ENCODE measurements around the gene PPP1R26.

PPP1R26 gene

GRCh38 chr9:135488013-135488330 is 8.4 kb downstream of the PPP1R26 start:
- no peak for DNase-seq (ENCODE audit: low read depth in 3 of 3)

GRCh38 chr9:135488527-135488926 is 8.9 kb downstream of the PPP1R26 start:
- no peak for DNase-seq (ENCODE audit: low read depth in 3 of 3)

GRCh38 chr9:135489188-135489906 is 9.8 kb downstream of the PPP1R26 start:
- DNase-seq (ENCODE audit: low read depth in 3 of 3) = no peak

DNA sequence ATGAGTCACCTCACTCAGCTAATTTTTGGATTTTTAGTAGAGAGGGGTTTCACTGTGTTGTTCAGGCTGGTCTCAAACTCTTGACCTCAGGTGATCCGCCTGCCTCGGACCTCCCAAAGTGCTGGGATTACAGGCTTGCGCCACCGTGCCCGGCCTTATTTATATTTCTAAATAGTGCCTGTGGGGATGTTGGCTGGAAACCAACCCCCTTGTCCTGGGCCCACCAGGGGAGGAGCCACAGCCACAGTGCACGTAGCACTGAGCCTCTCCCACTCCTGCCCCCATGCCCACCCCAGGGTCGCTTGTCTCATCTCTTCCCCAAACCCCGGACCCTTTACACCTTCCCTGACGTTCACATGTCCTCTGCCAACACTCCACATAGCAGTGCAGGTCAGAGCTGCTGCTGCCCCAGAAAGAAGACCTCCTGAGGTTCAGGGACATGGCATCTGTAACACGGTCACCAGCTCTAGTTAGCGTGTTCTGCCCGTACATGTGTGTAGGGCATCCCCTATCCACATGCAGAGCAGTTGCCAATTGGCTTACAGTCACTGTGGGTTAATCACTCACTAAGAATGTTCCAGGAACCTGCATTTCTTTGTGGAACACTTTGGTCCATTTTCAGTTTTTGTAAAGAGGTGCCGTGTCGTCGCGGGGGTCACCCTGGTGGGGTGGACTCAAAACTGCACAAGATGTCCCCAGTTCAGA is 10.7 kb downstream of the PPP1R26 start:
- no peak for DNase-seq (ENCODE audit: low read depth in 3 of 3)

- no peak for DNase-seq (ENCODE audit: low read depth in 3 of 3)
Observed at GRCh38 chr9:135490980-135491464, 11.4 kb downstream of the PPP1R26 start.

DNA sequence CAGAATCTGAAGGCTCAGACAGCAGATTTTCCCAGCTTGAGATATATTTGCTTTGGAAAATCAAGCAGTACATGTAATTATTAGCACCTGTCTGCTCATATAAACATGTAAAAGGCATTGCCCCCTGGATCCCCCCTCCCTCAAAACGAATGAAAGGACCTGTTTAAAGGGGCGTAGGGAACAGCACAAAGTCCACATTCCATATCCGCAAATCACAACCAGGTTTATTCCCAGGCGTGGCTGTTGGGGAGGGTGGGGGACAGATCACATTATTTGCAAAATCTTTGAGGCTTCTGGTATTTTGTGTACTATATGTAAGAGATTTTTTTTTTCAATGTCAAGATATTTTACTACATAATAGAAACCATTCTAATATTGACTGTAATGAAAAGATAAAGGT is 12.2 kb downstream of the PPP1R26 start:
- DNase-seq (ENCODE audit: low read depth in 3 of 3) = no peak

- DNase-seq (ENCODE audit: low read depth in 3 of 3) = no peak
Observed at GRCh38 chr9:135492886-135493669, 13.5 kb downstream of the PPP1R26 start.

DNA sequence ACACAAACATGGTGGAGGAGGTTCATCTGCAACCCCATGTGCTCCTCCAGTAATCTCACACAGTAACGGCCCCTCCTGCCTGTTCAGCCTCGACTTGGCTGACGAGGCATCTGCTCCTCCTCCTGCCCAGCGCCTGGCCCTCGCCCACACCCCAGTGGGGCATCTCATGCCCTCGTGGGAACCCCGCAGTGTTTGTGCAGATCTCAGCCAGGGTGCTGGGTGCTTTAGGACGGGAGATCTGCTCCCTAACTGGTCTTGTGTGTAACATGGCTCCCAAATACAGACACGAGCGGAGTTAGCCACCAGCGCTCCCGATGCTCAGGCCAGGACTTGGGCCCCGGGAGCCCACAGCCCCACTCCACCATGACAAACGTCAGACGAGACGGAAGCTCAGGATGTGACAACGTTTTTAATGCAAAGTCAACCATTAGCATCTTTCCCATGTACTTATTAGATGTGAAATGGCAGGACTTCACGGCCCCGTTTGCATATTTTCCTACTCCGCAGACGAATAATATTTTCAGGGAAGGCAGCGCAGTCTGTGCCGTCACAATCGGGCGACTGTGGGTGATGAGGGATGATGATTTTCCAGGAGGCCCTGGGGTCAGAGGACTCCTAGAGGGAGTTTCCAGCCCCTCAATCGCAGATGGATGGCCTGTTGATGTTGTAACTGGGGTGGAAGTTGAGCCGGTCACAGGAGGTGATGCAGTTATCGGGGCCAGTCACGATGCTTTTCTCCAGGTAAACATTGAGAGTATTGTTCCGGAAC is 15.4 kb downstream of the PPP1R26 start:
- DNase-seq (ENCODE audit: low read depth in 3 of 3) = no peak

- DNase-seq (ENCODE audit: low read depth in 3 of 3) = no peak
Observed at GRCh38 chr9:135498381-135499126, 19.0 kb downstream of the PPP1R26 start.

- peak; percentile 66 to 89 (median 81) for DNase-seq (ENCODE audit: low read depth in 3 of 3)
Observed at GRCh38 chr9:135499326-135500070, 19.9 kb downstream of the PPP1R26 start.

DNA sequence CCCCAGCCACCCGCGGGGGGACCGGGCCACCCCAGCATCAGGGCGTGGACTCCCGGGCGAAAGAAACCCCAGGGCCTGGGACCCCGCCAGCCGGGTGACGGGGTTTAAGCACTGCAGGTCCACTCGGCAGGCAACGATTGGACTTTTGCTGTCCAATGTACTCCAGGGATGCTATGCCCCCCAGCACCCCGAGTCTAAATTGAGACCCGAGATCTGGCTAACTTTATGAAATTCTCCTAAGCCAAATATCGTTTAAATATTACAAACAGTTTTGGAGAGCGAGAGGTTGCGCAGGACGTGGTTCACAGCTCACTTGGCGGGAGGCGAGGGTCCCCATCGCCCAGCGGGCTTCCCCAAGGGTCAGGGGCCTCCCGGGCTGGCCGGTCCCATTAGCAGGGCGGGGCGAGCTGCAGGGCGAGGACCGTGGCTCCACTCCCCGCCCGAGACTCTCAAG is 20.5 kb downstream of the PPP1R26 start:
- no peak for DNase-seq (ENCODE audit: low read depth in 3 of 3)

DNA sequence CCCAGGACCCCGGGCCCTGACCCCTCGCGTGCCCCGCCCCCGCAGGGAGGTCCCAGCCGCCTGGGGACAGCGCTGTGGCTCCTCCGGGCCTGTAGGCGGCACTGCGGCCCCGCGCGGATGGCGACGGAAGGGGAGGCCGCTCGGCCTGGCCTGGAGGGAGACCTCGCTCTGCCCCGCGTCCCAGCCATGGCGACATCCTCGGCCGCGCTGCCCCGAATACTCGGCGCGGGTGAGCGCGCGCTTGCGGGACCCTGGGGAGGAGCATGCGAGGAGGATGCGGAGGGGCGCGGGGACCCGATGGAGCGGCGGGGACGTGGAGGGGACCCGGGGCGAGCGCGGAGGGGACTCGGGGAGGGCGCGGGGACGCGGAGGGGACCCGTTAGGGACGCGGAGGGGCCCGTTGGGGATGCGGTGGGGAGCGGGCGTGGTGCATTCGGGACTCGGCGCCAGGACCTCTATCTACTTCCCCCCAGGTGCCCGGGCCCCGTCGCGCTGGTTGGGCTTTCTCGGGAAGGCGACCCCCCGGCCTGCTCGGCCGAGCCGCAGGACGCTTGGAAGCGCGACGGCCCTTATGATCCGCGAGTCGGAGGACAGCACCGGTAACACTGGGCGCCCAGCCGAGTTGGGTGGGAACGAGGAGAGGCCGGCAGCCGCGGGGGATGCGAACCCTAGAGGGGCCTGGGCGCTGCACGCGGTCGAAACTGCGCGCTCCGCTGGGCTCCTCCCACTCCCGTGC is 21.1 kb downstream of the PPP1R26 start, which contains the start of gene MRPS2:
TSS of gene MRPS2 (plus strand) at position 158 of the 736 bp plus-strand sequence. CDS start at position 187, 29 bp downstream.
- peak; percentile 71 to 80 (median 75) for DNase-seq (ENCODE audit: low read depth in 3 of 3)

DNA sequence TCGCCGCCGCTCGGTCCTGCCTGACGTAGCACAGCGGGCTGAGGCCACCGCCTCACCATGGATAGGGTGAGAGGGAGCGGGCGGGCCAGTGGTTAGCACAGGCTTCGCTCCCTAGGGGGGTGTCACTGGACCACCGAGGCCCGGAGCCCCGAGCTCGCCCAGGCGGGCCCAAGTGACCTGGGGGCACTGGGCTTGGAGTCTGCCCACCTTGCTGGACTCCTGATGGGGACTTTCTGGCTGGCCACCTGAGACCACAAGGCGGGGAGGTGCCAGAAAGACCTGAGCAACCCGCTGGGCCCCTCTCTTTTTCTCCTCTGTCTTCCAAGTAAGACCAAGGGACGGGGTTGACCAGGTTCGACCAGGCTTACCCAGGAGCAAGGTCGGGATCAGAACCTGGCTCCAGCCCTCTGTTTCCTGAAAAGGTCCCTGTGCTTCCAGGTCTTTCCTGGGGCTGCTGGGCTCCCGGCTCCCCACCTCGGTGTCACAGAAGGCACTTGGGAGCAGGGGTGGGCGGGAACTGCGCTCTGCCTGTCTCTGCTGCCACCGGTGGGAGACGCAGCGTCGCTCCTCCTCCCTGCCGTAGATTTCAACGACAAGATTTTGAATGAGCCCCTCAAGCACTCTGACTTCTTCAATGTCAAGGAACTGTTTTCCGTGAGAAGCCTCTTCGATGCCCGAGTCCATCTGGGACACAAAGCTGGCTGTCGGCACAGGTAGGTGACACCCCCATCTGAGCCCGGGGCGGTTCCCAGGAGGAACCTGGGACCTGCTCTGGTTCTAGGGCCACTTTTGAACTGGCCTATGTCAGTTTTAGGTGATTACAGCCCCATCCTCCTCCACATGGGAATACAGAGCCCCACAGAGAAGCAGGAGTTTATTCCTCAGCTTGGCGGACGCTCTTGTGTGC is 21.9 kb downstream of the PPP1R26 start:
- DNase-seq (ENCODE audit: low read depth in 3 of 3) = peak in 1 of 3 donors; percentile 45

DNA sequence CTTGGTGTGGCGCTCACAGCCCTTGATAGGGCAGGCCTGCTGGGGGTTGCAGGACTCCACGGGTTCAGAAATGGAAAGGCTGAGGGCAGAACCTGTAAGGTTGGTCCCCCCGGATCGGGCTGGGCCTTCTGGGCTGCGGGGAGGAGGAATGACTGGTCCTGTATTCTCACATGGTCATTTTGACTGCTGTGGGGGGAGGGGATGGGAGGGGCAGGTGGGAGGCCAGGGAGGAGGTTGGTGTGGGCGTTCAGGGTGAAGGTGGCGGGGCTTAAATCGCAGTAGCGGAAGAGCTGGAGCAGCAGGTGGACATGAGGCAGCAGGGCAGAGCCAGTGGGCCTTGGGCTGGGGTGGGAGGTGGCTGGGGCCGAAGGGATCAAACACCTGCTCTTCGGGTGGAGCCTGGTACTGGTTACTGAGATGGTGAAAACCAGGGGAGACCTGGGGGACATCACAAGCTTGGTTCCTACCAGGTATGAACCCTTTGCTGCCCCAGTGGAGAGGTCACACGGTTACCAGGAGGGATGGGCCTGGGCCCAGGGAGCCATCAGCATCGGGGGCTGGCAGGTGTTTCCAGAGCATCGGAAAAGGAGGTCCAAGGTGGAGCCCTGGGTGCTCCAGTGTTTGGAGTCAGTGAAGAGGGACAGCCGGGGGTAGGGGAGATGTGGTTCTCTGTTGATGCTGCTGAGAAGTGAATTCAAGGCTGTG is 22.7 kb downstream of the PPP1R26 start:
- DNase-seq (ENCODE audit: low read depth in 3 of 3) = no peak

- no peak for DNase-seq (ENCODE audit: low read depth in 3 of 3)
Observed at GRCh38 chr9:135502873-135503321, 23.3 kb downstream of the PPP1R26 start.

DNA sequence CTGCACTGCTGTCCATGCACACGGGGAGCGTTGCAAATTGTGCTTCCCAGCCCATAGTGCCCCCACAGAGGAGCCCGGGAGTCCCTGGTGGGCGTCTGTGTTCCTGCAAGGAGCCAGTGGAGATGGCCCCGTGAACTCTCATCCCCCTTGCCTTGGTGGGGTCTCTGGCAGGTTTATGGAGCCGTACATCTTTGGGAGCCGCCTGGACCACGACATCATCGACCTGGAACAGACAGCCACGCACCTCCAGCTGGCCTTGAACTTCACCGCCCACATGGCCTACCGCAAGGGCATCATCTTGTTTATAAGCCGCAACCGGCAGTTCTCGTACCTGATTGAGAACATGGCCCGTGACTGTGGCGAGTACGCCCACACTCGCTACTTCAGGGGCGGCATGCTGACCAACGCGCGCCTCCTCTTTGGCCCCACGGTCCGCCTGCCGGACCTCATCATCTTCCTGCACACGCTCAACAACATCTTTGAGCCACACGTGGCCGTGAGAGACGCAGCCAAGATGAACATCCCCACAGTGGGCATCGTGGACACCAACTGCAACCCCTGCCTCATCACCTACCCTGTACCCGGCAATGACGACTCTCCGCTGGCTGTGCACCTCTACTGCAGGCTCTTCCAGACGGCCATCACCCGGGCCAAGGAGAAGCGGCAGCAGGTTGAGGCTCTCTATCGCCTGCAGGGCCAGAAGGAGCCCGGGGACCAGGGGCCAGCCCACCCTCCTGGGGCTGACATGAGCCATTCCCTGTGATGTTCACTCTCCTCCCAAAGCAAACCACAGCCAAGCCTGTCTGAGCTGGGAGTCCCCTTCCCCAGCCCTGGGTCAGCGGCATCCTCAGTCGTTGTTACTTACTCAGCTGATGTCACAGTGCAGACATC is 24.0 kb downstream of the PPP1R26 start:
- no peak for DNase-seq (ENCODE audit: low read depth in 3 of 3)
